ENCODE data around the gene RBFA. TPM values are rescaled to one million over a fixed set of nuclear protein-coding genes. Genes with fewer than 3 reads are reported as not detected.

Gene RBFA
- total and polyA plus RNA-seq, 8 donors, result 12.8 to 58.8 (median 24.5) TPM

- WGBS, 5 donors, result 0 to 1% (median 1%) methylated on average over 6 of the region's 6 CpGs
- peak in 1 of 2 donors; percentile 18 for DNase-seq
- peak overlapping the region; percentile 71 to 93 (median 84) for H3K4me3 ChIP-seq
- intact Hi-C loops (cut with DNase I; ENCODE audit: low total_unique reads), result no loop called here
- no peaks in the 10 kb centered on the region for H3K9me3 ChIP-seq
- H3K36me3 ChIP-seq, result peaks cover 7 to 23% (median 17%) of the 10 kb centered on the region in 4 donors
- peaks cover 15 to 52% (median 34%) of the 10 kb centered on the region in 4 donors for H3K4me1 ChIP-seq
- no peaks in the 10 kb centered on the region for H3K27me3 ChIP-seq
- peak overlapping the region in 4 of 5 donors; percentile 89 to 98 (median 96) for H3K27ac ChIP-seq
- TF ChIP-seq EP300 (IDR thresholded peaks at IDR 0.05) (no peak), POLR2AphosphoS5 (IDR thresholded peaks at IDR 0.05) (no peak), POLR2A (IDR thresholded peaks at IDR 0.05) (no peak), CTCF (IDR thresholded peaks at IDR 0.05) (no peak)
Measured at GRCh38 chr18:79987566-79987965, 46.7 kb upstream of the RBFA start.

GRCh38 chr18:79988071-79988450, 46.2 kb upstream of the RBFA start:
- peaks cover 7 to 19% (median 17%) of the 10 kb centered on the region in 4 donors for H3K36me3 ChIP-seq
- intact Hi-C loops (cut with DNase I; ENCODE audit: low total_unique reads), result no loop called here
- no peaks in the 10 kb centered on the region for H3K27me3 ChIP-seq
- DNase-seq, result peak; percentile 57 to 87
- H3K4me1 ChIP-seq, result peaks cover 15 to 47% (median 30%) of the 10 kb centered on the region in 4 donors
- no peaks in the 10 kb centered on the region for H3K9me3 ChIP-seq
- peak overlapping the region; percentile 71 to 93 (median 84) for H3K4me3 ChIP-seq
- TF ChIP-seq POLR2A (IDR thresholded peaks at IDR 0.05) (no peak), POLR2AphosphoS5 (IDR thresholded peaks at IDR 0.05) (peak in 1 of 3 donors; percentile 1), EP300 (IDR thresholded peaks at IDR 0.05) (no peak), CTCF (IDR thresholded peaks at IDR 0.05) (peak in 1 of 7 experiments; percentile 18)
- H3K27ac ChIP-seq, result peak overlapping the region; percentile 89 to 98 (median 95)
- WGBS, 5 donors, result 0 to 2% (median 1%) methylated on average over 19 to 48 of the region's 48 CpGs

- TF ChIP-seq POLR2A (IDR thresholded peaks at IDR 0.05) (peak in 2 of 4 donors; percentile 32 to 77), CTCF (IDR thresholded peaks at IDR 0.05) (peak in 1 of 7 experiments; percentile 3), EP300 (IDR thresholded peaks at IDR 0.05) (no peak), POLR2AphosphoS5 (IDR thresholded peaks at IDR 0.05) (peak; percentile 97 to 98 (median 97))
- intact Hi-C loops (cut with DNase I; ENCODE audit: low total_unique reads), result no loop called here
Measured at GRCh38 chr18:79988451-79989194, 45.6 kb upstream of the RBFA start, which contains the start of gene TXNL4A. TSS of gene TXNL4A (minus strand) at chr18:79988563. CDS start at chr18:79988392, 171 bp downstream.

GRCh38 chr18:79989195-79989497, 45.1 kb upstream of the RBFA start:
- intact Hi-C loops (cut with DNase I; ENCODE audit: low total_unique reads), result no loop called here
- WGBS, 5 donors, result 34 to 70% (median 49%) methylated on average over 14 of the region's 14 CpGs
- H3K27me3 ChIP-seq, result no peaks in the 10 kb centered on the region
- peaks cover 13 to 42% (median 27%) of the 10 kb centered on the region in 4 donors for H3K4me1 ChIP-seq
- H3K9me3 ChIP-seq, result no peaks in the 10 kb centered on the region
- peak overlapping the region; percentile 89 to 98 (median 95) for H3K27ac ChIP-seq
- no peak for DNase-seq
- H3K4me3 ChIP-seq, result peak overlapping the region; percentile 71 to 93 (median 84)
- peaks cover 7 to 19% (median 17%) of the 10 kb centered on the region in 4 donors for H3K36me3 ChIP-seq
- TF ChIP-seq POLR2A (IDR thresholded peaks at IDR 0.05), result no peak

More at GRCh38 chr18:79988451-79989194, 45.6 kb upstream of the RBFA start, which contains the start of gene TXNL4A:
- peak; percentile 89 to 96 for DNase-seq
- Histone ChIP-seq H3K9me3 (no peaks in the 10 kb centered on the region), H3K27me3 (no peaks in the 10 kb centered on the region), H3K4me3 (peak within 1 kb of the TSS; percentile 71 to 93 (median 84)), H3K27ac (peak within 1 kb of the TSS; percentile 89 to 98 (median 95)), H3K36me3 (peaks cover 7 to 19% (median 17%) of the 10 kb centered on the region in 4 donors), H3K4me1 (peaks cover 13 to 43% (median 27%) of the 10 kb centered on the region in 4 donors)
- WGBS, 5 donors, result 0 to 3% (median 0%) methylated on average over 10 to 71 of the region's 71 CpGs

Measured in stomach (tissue), 9 donors.